NCI-H187 (cell line): ENCODE data around the gene DNAL4.

Source experiments
- DNase-seq, 2 experiments: peaks; one replicate each; lab custom pipeline; 2025; lab: John Stamatoyannopoulos, UW

DNAL4 gene

GRCh38 chr22:38740116-38740723 is 53.7 kb downstream of the DNAL4 start:
- DNase-seq = no peak

DNA sequence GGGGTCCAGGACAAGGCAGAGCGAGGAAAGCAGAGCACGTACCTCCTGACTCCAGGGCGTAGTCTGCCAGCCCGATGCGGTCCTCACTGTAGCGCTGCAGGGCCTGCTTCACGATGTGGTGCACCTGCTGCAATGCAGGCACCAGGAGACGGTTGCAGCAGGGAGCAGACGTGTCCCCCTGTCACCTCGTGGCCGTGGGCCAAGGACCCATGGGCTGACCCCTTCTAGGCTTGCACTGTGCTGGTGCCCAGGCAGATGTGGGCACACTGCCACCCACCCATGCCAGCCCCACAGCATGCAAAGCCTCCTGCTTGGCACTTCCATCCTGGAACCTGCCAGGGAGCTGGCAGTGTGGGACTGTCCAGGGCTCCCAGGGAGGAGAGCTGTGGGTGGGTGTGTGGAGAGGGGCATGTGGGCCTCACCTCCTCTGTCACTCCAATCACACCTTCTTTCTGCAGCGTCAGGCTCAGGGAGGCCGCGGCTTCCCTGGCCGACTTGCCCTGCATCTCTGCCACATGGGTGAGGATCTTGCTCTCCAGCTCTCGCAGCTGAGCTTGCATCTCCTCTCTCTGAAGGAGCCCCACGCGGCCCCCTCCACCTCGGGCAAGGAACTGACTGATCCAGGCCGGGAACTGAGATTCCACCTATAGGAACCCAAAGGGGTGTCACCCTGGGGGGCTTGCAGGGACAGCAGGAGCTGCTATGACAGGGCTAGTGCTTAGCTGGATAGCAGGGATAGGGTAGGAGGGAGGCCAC is 54.5 kb downstream of the DNAL4 start:
- DNase-seq = no peak

- DNase-seq = no peak
Observed at GRCh38 chr22:38738475-38739070, 55.4 kb downstream of the DNAL4 start.

DNA sequence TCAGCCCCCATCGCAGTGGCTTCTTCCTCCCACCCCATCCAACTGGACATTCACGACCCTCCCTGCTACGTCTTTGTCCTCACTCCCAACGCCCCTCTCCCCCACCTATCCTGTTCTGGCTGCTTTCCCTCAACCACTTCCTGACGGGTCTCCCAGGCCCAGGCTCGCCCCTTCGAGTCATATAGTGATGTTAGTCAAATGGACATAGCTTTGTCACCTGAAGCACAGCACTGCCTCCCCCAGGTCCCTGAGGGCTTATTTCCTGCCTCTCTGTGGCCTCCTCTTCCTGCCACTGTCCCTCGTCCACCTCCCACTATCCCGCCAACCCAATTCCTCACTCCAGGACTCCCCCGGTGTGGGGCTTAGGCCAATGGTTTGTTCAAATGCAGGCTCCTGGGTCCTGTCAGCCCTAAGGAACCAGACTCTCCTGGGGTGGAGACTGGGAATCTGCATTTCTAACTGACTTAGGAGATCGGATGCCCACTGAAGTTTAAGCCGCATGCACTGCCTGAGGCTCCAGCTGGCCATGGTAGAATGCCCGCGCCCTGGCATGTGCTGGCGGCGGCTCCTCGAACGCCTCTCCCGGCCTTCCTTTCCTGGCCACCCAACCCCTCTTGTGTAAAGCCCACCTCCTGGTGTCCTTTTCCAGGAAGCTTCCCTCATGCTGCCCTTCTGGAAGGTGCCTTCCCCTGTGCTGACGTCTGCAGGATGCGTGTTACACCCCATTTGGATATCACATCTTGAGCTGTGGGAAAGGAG is 56.5 kb downstream of the DNAL4 start:
- no peak for DNase-seq

GRCh38 chr22:38736257-38736570 is 57.7 kb downstream of the DNAL4 start:
- DNase-seq = no peak

DNA sequence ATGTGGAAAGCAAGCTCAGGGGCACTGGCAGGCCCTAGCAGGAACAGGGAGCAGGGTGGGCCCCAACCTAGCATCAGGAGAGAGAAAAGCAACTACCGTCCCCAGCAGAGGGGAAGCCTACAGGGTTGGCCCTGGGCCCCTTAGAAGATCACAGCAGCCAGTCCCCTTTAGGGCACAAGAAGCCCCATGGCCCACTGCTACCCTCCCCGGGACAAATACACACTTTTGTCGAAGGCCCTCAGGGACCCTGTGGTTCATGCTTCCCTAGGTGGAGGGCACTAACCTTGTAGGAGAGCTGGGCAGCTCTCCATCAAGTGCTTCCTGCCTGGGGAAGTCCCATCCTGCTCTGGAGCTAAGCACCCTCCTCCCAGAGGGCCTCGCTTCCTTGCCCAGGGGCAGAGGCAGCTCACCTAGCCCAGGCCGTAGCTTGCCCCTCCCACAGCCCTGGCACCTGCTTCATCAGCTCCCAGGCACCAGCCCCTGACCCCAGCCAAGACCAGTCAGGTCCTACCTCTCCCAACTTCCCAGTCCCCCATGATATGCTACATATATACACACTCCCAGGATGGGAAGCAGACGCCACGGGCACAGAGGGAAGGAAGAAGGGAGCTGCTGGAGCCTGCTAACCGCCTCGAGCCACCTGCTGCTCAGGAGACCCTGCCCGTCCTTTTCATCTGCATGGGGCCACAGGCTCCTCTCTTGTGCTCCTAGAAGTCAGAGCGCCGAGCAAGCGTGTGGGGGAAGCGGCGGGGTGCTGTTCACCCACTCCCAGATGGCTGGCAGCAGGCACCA is 58.3 kb downstream of the DNAL4 start:
- no peak for DNase-seq

DNA sequence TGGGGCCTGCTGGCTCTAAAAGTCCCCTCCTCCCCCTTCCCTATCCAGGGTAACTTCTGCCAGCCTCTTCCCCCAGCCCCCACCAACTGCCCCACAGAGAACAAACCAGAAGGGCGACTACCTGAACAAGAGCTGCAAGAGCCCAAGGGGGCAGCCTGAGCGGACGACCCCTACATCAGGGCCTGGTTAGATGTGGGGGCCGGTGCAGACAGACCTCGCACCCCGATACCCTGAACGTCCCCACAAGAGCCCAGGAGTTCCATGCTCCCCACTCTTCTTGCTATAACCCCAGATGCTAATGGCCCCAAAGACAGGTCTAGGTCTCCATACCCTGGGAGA is 58.8 kb downstream of the DNAL4 start:
- no peak for DNase-seq

GRCh38 chr22:38734421-38735100 is 59.4 kb downstream of the DNAL4 start:
- no peak for DNase-seq

DNA sequence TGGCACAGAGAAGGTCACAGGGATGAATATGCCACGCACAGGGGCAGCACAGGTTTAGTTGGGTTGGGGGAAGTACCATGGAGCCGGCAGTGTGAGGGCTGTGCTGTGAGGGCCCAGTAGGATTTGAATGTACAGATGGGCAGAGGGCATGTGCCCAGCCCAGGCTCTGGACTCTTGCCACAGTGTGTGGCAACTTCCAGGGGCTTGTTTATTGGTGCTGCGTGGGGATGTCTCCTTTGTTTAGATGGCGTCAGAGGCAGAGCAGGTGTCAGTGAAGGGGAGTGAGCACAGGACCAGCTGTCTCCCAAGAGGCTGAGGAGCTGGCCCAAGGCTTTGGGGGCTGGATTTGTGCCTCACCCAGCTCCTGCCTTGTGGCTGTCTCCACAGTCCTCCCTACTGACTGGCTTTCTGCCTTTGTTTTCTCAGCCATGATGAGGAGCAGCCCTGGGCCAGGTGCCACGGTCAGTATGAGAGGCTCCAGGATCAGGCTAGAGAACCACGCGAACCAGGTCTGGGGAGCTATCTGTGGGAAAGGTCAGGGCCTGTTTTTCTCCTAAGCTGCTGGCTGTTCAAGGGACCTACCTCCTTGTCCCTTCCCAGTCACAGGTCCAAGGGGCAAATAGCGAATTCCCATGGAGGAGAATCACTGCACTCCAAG is 60.1 kb downstream of the DNAL4 start:
- DNase-seq = no peak

DNA sequence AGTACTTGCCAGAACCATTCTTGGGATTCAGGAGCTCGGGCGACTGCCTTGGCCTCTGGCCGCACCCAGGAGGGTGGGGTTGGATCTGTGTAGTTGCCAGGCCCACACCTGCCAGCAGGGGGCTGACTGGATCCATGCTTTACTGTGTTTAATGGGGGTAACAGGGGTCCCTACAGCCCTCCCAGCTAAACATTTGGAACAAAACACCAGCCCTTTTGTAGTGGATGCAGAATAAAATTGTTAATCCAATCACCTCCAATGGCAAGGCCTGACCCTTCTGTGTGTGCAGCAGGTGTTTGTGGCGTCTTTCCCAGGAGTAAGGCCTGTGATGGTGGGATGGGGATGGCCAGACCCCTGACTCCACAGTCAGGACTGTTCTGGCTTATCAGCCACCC is 60.6 kb downstream of the DNAL4 start:
- DNase-seq = no peak

DNA sequence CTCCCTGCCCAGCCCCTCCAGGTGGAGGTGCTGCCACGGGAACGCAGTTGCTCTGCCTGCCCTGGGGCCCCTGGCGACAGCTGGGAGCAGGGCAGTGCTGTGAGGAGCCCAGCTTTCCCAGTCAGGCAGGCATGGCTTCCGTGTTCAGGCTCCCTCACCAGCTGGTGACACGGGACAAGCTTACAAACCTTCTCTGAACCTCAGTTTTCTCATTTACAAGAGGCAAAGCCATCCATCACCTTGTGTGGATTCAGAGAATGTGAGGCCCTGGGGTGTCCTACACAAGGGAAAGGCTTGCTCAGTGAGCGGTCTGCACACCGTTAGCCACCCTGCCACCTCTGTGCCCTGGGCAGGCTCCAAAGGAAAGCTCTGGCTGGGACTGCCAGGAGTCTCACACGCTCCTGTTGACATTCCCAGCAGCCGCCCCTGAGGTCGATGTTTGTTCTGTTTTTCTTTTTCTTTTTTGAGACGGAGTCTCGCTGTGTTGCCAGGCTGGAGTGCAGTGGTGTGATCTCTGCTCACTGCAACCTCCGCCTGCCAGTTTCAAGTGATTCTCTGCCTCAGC is 61.6 kb downstream of the DNAL4 start:
- DNase-seq = no peak

DNA sequence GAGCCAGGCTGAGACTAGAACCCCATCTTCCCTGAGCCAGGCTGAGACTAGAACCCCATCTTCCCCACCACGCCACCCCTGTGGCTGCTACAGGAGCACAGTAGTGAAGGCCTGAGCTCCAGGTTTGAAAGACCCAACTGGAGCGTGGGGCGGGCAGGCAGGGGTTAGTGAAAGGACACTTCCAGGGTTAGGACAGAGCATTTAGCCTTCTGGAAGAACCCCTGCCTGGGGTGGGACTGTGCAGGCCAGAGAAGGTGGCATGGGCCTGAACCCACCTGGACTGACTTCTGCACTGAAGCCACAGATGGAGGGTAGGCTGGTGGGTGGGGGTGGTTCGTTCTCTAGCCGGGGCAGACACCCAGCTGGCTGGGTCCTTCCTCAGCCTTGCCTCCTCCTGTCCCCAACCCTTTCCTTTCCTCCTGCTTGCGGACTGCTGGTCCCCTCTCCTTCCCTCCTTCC is 62.2 kb downstream of the DNAL4 start:
- no peak for DNase-seq

DNA sequence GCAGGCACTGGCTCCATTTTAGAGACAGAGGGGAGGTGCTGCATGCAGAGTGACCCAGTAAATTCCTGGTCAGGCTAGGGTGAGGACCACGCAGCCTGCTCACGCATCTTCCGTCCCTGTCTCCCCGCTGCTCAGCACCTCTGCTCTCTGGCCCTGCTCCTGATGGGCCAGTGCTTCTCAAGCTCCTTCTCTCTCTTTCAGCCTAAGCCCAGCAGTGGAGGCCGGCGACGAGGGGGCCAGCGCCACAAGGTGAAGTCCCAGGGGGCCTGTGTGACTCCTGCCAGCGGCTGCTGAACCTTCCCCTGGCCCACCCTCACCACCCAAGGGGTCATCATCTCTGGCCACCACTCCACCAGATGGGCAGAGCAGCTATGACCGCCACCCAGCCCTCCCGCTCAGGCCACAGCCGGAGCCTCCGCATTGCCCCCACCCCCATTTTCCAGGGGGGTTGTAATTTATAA is 63.5 kb downstream of the DNAL4 start:
- DNase-seq = no peak

DNA sequence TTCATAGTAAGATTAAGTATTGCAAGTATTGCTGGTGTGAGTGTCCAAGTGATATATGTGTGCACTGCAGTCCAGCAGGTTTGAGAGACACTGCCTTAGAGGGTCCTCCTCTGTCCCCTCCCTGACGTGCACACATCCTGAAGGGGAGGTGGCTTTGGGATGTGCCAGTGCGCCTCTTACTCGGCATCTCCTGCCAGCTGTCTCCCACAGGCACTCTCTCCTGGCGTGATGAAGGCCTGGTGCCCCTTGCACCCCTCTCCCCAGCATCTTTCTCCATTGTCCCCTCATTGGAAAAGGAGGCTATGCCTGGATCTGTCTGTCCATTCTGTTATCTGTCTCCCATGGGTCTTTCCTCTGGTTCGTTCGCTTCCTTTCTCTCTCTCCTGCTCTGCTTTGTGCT is 64.0 kb downstream of the DNAL4 start:
- DNase-seq = no peak

DNA sequence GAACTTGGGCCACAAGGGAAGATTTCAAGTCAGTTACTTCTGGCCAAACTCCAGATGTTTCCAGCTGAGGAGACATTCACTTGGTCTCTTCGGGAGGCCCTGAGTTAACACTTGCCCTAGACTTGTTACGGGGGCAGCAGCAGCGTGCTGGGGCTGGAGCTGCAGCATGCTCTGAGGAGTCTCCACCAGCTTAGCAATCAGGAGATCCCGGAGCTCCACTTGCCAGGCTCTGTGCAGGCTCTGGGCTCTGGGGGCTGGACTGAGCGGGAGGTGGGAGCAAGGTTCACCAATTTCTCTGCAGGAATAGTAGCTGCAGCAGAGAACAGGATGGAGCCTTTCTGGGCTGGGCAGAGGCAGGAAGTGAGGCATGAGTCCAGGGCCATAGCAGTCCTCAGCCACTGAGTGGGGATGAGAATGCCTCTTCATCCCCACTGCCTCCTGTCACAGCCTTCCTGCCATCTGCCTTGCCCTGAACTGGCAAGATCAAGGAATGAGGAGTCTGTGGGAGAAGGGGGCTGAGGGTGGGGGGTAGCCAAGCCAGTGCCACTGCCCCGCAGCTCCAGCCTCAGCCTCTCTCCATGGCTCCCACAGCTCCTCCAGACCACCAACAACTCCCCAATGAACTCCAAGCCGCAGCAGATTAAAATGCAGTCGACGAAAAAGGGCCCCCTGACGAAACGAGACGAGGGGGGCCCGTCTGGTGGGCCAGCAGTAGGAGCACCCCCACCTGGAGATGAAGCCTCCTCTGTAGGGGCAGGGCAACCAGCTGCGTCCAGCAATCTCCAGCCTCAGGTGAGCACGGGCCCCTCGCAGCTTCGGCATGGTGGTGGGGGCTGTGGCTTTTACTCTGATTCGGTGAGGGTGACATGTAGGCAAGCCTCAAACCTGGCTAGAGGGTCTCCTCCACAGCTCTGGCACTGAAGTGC is 64.8 kb downstream of the DNAL4 start:
- no peak for DNase-seq
